ENCODE data around the gene ERBB4.

Gene ERBB4

DNA sequence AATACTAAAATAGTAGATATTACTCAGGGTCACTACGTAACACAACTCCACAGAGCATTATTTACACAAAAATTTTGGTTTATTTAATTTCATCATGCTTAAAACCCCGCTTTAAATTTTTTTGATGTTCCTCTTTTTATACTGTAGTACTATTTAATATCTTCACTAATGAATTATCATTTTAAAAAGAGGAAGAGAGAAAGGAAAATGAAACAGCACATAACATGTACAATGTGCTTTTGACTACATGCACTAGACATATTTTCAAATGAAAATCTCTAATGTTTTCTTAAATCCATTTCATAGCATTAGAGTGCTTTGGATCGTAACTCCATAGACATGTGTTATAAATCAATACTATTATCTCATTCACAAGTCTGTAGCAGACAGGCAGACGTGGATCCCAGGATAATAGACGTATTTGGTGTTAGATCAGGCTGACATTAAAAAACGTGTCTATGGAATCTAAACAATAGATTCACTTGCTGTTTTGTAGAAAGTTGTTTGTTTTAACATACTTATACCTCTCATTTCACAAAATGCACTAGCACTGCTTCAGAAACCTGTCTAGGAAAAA, 1085.2 kb downstream of the ERBB4 start:
- no peak for TF ChIP-seq CTCF (IDR thresholded peaks at IDR 0.05; ENCODE audit: low read depth, low read length)
- no peak for DNase-seq (ENCODE audit: extremely low read depth, low read depth)

DNA sequence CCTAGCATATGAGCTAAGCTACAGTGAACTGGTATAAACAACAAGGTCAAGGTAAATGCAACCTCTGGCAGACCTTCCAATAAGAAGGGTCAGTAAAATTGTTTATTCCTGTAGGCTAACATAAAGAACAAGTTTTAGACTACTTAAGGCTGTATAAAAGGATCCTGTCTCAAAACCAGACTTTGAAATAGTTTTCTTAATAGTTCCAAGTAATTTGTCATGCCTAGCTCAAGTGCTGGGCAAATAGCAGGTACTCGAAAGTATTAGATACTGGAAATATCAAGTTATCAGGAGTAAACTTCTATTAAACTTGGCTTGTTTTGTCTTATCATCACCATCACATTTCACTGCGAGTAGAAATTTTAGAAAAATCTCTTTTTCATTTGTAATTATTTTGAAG, 1087.0 kb downstream of the ERBB4 start:
- DNase-seq (ENCODE audit: extremely low read depth, low read depth): no peak
- no peak for TF ChIP-seq CTCF (IDR thresholded peaks at IDR 0.05; ENCODE audit: low read depth, low read length)

- no peak for DNase-seq (ENCODE audit: extremely low read depth, low read depth)
- no peak for TF ChIP-seq CTCF (IDR thresholded peaks at IDR 0.05; ENCODE audit: low read depth, low read length)
Measured at GRCh38 chr2:211449819-211450218, 1088.8 kb downstream of the ERBB4 start.

- TF ChIP-seq CTCF (IDR thresholded peaks at IDR 0.05; ENCODE audit: low read depth, low read length): no peak
- DNase-seq (ENCODE audit: extremely low read depth, low read depth): no peak
Measured at GRCh38 chr2:211447548-211447947, 1091.1 kb downstream of the ERBB4 start.

DNA sequence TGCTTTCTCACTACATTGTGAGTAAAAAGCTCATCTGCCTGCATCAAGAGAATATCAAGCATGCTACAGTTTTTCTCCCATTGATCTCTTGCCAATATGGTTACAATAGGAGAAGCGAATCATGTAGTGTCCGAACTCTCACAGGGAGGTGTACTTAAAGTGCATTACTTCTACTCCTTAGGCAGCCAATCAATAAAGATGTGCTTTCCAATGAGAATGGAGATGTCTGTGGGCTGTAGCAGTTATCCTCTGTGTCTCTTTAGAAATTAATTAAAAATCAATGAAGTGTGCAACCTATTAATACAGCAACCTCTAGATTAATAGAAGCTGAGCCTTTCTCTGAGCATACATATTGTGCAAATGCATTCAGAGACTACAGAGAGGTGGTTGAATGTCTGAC, 1098.5 kb downstream of the ERBB4 start:
- TF ChIP-seq CTCF (IDR thresholded peaks at IDR 0.05; ENCODE audit: low read depth, low read length): no peak
- DNase-seq (ENCODE audit: extremely low read depth, low read depth): no peak

- no peak for TF ChIP-seq CTCF (IDR thresholded peaks at IDR 0.05; ENCODE audit: low read depth, low read length)
- no peak for DNase-seq (ENCODE audit: extremely low read depth, low read depth)
Measured at GRCh38 chr2:211439011-211439410, 1099.6 kb downstream of the ERBB4 start.

DNA sequence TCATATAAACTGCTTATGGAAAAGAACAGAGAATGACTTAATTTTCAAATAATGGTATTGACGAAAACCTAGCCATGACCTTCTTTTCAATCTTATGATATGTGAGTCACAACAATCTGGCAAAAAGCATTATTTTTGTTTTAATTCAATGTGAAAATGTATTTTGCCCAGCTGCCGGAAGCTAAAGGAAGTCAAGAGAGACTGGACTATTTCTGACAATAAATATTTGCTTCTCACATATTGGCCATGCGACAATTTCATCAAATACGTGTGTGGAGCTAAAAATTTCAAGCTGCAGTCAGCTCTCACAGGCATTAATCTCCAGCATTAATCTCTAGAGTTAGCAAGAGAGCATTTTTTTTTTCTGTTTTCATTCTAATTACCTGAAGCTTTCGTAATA, 1101.2 kb downstream of the ERBB4 start:
- TF ChIP-seq CTCF (IDR thresholded peaks at IDR 0.05; ENCODE audit: low read depth, low read length): no peak
- DNase-seq (ENCODE audit: extremely low read depth, low read depth): no peak

Measured in AG09319 (cell line).